Stimulated activated CD8-positive, alpha-beta memory T cell treated with anti-CD3 and anti-CD28 coated beads, Interleukin-15, amount 100 ng/mL, for 1 hour (primary cell): ENCODE results near the gene RASEF.
"Not testable (repeated sequence)": the region's sequence is repeated elsewhere in the genome, so short reads cannot be mapped to it uniquely, and the experiment has no call there.

Source experiments
- DNase-seq: peaks from one replicate; pipeline ENCODE4 v3.0.0-alpha.2; 2020; ENCODE audit warnings: low read depth

Gene RASEF

GRCh38 chr9:82970359-82970758 is 92.6 kb downstream of the RASEF start:
- no peak for DNase-seq

DNA sequence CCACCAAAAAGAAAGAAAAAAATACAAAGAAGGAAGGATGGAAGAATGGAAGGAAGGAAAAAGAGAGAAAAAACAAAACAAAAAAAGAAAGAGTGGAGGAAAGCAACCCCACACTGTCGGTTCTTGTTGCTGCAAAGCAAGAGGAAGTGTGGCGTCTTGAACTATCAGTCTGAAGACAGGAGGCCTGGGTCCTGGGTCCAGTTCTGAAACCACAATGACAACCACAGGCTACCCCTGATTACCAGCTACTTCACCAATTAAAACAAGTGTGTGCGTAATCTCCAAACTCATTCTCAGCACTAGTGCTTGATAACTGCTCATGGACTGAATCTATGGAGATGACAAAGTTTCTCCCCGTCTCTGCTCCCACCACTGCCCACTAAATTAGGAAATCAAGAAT is 93.7 kb downstream of the RASEF start:
- no peak for DNase-seq

- DNase-seq = no peak
Measured at GRCh38 chr9:82968816-82969215, 94.1 kb downstream of the RASEF start.

- no peak for DNase-seq
Measured at GRCh38 chr9:82968388-82968787, 94.6 kb downstream of the RASEF start.

DNA sequence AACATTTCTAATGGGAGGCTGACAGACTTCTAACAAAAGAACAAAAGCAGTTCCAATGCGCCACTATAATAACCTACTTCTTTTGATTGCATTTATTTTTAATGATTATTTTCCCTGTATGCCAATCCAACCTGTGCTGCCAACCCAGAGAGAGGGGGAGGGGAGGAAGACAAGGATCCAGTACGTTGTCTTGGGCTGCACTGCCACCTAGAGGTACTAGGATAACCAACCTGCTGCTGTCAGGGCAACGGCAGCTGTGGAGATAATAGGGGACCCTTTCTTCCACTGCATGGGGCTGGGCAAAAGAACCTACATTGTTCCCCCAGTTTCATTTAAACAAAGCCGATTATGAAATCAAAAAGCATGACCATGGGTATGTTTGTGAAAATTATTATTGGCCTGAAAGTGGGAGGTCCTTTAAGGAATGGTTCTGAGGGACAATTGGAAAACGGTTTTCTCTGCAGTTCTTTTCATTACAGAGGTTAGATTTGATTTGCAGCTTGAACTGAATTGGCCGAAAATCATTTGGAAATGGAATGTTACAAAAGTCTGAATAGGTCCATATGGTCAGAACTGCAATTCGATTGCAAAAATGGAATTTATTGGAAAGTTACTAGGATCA is 101.3 kb downstream of the RASEF start:
- DNase-seq = no peak

DNA sequence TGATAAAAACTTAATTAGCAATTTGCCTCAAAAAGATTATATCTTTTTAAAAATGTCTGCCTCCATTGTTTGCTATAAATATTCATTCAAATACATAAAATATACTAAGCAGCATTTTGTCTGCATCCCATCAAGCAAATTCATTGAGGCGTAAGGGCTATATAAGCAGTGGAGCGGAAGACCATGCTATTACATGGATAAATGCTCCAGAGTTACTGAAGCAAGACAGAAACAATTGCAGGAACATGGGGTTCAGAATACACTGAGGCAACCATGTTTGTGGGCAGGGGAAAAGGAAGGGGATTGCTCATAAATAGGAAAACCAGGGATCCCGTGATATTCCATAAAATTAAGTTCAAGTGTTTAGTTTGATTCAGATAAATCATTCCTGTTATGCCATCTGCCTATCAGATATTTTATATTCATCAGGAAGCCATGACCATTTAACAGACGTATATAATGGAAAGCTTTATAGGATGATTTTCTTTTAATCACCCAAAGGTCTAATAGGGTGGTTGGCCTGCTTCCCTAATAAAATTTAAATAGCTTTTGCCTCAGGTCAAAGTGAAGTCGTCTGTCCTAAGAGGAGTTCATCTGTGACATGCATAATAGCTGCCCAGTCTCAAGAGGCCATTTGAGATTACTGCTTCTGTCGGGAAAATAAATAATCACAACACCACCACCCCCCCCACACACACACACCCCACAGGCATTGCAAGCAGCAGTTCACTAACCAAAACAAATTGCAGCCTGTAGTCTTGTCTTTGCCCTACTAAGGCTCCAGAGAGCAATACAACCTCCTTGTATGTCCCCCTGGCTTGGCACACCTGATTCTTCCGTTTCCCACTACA is 105.2 kb downstream of the RASEF start:
- DNase-seq = no peak

DNA sequence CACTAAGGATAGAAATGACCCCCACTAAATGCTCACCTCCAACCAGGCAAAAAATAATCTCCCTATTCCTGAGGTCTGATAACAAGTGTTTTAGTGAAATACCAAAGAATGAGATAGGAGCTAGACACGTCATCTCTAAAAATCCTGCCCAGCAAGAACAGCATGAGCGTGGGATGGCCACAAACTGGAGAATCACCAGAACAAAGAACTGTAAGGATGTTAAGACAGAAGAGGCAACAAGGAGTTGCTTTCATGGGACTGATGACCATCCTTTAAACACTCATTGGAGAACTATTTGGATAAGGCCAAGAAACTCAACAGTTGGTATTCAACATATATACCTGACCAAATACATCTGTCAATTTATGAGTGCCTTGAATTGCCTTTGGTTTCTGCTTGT is 113.7 kb downstream of the RASEF start:
- no peak for DNase-seq

DNA sequence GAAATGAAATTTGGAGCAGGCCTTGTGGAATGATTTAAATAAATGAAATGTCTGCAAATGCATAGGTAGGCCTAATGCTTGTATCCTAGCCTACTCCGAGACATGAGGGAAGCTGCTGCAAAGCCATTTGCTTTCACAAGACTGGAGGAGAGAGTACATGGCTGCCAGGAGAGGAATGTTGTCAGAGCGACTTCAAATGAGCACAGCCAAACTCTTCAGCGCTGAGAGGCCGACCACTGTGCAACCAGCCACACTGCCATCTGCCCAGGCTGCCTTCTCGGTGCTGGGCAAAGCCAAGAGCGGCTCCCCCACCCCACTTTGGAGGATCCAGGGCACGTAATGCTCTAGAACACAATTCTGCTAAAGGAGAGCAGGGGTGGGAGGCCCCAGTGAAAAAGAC is 122.6 kb downstream of the RASEF start:
- DNase-seq = no peak

GRCh38 chr9:82939451-82939850 is 123.5 kb downstream of the RASEF start:
- no peak for DNase-seq

DNA sequence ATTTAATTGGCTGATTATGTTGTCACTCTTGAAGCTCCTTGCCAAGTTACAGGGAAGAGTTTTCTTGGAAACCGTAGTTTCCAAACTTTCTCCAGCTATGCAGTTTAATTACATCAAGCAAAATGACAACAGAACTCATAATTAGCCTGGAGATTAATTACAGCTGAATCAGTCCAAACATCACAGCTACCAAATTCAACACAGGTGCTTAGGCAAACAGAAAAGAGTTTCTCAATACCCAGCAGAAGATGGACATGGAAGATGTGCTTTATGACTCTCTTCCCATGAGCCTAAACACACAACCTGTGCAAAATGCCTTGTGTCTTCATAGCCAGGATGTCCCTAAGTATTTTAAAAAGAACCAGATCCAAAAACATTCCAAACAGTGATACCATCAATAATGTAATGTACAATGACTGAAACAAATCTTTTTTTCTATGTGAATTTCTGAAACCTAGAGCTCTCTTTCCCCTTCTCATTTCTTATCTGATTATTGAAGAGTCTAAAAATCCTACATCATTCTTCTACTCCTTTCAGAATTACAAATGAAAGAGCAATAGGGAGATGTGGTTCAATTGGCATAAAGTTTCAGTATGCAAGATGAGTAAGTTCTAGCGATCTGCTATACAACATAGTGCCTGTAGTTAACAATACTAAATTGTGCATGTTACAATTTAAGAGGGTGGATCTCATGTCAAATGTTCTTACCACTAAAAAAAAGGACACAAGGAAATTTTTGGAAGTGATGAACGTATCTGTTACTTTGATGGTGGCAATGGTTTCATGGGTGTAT is 124.3 kb downstream of the RASEF start:
- DNase-seq = no peak

- not testable (repeated sequence) for DNase-seq
Measured at GRCh38 chr9:82936561-82936960, 126.4 kb downstream of the RASEF start.

- DNase-seq = no peak
Measured at GRCh38 chr9:82934949-82935348, 128.0 kb downstream of the RASEF start.

DNA sequence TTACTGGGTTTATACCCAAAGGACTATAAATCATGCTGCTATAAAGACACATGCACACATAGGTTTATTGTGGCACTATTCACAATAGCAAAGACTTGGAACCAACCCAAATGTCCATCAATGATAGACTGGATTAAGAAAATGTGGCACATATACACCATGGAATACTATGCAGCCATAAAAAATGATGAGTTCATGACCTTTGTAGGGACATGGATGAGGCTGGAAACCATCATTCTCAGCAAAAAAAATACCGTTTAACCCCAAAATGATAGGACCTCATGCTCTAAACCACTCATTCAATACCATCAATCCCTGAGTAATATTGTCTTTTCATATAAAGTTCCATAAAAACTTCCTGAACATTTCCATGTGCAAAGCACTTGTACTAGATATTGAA is 128.9 kb downstream of the RASEF start:
- not testable (repeated sequence) for DNase-seq

DNA sequence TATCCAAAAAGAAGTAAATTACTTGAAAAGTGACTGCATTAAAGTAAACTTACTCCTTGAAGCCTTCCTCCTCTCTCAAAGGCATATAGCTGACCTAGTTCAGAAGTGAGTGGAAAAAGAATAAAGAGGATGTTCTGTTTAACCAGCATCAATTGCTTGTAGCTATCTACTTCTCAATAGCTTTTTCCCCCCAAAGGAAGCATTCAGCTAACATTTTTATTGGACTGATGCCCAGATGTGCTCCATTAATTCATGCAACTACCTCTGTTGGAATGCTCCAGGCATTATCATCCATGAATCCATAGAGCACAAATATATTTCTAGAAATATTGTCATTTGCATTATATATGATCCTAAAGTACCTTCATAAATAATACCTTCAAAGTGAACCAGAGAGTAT is 132.8 kb downstream of the RASEF start:
- DNase-seq = no peak
